HG02885 (cell line): ENCODE measurements around the gene FARS2.

Experiments used
- ATAC-seq: cut with Tn5 transposase; IDR thresholded peaks from one replicate; pipeline ENCODE4 v1.9.1; 2021; ENCODE audit warnings: mild to moderate bottlenecking; ENCODE audit not compliant: unreplicated experiment, poor library complexity

Gene FARS2

DNA sequence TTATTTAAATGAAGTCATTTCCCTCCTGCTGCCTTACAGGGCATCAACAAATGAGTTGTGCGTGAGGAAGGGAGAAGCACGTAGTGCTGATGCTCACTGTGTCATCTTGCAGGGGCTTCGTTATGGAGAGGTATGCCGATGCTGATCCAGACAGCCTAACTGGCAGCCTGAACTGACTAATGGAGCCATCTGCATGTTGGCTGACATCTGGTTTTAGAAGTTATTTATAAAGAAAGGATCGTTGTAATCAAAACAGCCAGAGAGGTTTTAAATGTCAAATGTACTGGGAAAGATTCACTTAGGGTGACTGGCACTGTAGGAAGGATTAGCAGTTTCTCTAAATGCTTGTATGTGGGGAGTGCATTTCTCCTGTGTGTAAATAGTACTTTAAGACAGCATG, 54.6 kb downstream of the FARS2 start:
- no peak for ATAC-seq

DNA sequence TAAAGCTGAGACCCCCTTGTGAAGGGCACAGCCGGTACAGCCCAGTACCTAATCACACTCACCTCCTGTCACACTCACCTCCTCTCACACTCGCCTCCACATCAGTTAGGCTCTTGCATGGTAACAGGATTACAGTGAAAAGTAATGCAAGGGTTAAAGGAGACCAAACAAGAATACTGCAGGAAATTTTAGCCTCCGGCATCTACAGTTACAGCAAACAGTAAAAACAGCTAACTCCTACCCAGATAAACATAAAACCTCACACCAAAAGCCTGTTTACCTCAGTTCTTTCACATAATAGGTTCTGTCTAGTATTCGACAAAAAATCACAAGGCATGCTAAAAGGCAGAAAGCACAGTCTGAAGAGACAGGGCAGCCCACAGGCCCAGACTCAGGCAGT, 55.6 kb downstream of the FARS2 start:
- no peak for ATAC-seq

DNA sequence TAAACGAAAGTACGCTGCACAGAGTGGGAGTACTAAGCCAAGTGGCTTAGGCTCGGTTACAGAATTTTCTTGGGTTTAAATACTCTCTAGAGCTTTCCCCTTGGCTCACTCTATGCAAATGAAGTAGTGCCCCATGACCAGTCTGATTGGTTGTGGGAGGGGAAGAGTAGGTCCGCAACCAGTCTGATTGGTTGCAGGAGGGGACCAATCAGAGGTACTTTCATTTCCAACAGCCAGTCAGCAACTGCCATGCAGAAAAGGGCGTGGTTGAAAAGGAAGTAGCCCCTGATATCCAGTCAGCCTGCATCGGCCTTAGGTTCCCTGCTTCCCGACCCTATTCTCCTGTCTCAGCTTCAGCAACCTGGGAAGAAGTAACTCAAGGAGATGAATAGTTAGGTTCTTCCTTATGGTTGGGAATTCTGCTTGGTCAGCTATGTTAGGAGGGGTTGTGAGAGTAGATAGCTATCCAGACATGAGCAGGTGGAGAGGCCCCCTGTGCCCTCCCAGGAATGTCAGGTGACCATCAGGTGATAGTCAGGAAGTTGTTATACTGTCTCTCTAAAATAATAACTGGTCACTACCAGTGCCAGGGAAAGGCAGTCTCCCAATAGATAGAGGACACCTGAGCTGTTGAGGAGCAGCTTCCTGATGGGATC, 57.4 kb downstream of the FARS2 start:
- ATAC-seq, result no peak

DNA sequence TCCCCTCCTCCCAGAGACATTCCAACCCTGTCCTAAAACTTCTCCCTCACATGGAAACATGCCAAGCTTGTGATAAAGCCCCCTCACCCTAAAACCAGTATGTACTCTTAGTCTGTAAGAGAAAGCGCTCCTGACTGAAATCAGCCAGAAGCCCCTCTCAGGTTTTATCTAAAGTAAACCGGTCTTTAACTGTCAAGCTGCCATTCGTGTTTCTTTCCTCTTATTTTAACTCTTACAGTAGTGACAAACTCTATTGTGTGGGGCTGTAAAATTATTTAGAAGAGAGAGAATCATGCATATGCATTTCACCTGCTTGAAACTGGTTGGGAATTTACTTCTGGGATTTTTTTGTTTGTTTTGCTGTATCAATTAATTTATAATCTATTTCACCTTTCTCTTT, 62.7 kb downstream of the FARS2 start:
- ATAC-seq, result no peak

DNA sequence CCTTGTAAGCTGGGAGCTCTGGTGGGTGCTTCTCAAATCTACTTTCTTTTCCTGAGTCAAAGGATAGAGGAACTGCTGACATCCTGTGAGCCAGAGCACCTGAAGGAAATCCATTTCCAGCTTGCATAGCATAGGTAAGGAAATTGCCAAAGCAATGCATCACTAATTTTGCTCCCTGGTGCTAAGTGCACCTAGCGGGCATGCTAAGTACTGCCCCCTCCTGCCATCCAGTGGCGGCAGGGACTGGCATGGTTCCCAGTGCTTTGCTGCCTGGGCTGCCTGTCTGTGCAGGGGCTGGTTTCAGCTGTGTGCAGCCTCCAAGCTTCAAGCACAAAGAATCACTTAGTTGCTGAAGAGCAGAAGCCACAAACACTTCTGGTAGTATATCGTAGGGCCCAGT, 63.9 kb downstream of the FARS2 start:
- ATAC-seq, result no peak

DNA sequence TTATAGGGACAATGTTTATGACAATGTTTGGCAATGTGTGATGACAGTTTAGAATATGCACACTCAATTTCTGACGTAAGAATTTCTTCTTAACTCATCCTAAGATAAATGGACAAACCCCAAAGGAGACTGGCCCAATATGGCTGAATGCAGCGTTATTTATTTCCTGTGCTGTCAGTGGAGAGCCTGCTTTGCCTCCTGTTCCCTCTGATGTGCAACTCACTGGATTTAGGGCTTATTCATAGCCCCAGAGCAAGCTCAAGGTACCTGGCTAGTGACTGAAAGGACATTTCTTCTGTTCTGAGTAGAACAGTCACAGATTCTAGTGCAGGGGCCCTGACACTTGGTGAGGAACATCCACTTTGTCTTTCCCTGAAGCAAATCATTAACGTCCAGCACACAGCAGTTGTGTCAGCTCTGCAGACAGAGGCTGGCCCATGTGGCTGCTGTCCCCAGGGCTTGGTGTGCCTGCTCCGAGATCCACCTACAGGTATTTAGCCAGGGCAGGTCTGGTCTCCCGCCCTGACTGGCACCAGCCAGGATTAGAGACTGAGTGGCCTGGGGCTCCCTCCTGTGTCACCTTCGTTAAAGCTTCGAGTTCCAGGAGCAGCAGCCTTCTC, 64.8 kb downstream of the FARS2 start:
- ATAC-seq, result no peak

DNA sequence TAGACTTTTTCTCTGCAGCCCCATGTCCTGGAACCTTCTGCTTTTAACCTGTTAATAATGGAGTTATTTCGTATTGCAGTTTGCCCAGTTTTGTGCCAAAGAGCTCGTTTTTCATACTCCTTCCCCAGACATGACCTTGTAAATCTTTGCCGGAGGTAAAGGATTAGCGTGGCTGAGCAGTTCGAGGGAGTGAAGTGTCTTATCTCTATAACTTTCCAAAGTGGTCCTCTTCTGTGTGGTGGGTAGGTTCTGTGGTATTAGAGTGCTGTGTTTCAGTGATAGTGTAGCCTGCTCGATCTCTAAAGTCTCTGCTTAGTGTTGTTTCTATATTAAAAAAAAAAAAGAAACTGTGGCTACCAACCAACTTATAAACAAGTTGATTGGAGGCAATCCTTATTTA, 67.5 kb downstream of the FARS2 start:
- ATAC-seq, result no peak

DNA sequence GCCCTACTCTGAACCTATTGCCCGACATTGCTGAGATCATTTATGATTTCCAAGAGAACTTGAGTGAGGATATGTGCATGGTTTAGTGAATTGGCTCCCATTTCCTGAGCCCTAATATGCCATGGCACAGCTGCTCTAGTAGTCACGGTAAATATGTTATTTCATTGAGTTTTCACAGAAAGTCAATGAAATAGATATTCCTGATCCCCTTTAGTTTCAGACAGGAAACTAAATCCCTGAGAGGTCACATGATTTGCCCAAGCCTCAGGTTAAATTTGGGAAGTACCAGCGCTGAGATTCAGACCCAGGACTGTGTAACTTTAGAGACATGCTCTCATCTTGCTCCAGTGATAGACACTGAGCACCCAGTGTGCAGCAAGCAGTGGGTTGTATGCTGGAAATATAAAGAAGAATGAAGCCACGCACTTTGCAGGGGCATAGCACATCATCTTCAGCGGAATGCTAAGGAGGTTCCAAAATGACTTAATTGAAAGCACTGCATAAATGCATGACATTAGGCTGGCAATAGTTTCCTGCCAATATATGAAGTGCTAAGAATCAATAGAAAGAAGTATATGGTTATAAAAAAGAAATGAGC, 70.6 kb downstream of the FARS2 start:
- no peak for ATAC-seq

DNA sequence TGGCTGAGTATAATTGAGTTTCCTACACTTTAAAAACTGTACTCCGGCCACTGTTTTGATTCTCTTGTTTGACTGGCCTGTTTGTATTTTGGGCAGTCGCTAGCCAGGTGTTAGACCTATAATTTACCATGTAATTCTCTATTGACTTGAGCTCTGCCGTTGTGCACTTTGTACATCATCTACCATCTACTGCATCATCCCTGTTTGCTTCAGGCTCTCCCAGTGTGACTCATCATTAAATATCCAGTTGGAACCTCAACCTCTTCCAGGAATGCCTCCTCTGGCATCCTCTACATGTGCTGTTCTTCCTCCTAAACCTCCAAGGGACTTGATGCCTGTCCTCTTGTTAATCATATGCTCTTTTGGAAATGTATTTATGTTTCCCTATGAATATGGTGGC, 72.3 kb downstream of the FARS2 start:
- ATAC-seq, result no peak

DNA sequence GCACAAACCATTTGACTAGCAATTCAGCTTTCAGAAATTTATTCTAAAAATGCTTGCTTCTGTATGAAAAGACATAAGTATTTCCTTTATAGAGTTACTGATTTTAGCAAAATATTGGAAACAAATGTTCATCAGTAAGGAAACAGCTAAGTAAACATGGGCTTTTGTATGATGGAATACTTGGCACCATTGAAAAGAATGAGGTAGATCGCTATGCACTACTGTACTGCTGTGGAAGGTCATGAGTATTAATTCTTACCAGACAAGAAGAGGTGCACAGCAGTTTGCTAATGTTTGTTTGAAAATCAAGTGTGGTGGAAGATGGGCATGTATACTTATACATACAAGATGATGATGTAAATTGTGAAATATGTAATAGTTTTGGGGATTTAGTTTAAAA, 73.0 kb downstream of the FARS2 start:
- ATAC-seq, result no peak

DNA sequence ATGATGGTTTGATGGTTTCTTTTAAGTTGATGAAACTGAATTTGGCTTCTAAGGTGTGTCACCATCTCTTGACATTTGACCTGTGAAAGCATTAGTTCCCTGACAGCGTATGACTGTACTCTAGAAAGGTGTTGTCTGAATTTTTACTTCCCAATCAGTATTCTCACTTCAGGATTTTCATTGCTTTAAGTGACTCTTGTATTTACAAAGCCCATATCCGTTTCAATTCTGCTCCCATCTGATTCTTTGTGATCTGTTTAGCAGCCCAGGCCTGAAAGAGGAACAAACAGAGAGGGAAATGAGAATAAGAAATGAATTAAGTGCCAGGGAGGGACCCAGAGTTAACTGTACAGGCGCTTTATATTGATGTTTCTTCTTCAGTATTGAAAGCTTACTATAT, 73.7 kb downstream of the FARS2 start:
- peak; percentile 49 for ATAC-seq

DNA sequence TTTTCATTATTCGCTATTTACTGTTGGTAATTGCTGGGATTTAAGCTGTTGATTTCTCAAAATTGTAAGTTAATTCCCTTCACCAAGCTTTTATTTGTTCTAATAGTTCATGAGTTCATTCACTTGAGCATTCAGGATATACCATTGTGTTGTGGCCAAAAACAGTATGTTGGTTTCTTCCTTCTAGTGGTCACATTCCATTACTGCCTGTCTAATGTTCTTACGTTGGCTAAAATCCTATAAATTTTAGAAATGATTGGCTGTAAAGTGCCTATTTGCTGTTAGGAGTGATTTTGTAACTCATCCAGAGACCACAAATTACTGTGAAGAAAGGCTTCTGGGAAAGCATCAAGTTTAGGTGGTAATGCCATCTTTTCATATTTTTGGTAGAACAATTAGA, 76.3 kb downstream of the FARS2 start:
- ATAC-seq, result no peak

DNA sequence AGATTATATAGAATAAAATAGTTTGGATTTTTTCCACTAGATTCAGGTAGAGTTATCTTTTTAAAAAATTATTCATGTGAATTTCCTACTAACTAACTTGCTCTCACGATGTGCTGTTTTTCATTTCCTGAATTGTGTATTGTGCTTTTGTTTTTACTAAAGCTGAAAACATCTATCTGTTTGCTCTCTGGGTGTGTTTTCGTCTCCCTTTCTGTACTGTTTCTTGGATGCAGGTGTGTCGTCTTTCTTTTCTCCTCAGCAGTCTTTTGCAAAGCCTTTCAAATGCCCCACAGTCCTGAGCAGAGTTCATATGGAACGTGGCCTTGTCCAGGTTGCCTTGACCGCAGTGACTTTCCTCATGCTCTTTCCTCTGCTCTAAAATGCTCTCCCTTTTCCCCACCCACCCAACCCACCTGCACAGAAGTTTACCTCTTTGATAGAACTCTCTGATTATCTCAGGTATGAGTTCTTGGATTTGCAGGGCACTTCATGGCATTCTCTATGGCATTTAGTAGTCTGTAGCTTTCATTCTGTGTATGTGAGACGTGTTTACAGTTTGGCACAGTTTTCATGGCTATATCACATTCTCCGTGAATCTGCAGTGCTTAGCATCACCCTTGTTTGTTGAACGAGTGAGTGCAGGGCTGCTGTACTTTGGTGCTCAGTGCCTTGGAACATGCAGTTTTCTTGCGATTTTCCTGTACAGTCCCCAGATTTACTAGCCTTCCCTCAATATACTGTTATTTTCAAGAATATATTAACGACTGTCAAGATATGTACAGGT, 77.1 kb downstream of the FARS2 start:
- ATAC-seq, result peak; percentile 45

DNA sequence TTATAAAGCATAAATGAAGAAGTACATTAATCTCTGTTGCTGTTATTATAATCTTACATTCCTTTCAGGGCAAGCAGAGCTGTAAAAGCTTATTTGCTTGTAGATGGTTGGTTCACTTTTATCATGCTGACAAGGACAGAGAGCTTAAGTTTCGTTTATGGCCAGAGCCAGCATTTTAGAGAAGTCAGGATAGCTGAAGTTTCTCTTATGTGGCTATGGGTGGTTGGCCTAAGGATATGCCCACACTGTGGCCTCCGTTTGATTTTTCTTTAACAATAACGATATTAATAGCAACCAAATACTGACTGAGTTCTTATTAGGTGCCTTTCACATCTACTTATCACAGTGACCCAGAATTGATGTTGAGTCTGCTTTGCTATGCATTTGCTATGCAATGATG, 78.5 kb downstream of the FARS2 start:
- ATAC-seq, result no peak

DNA sequence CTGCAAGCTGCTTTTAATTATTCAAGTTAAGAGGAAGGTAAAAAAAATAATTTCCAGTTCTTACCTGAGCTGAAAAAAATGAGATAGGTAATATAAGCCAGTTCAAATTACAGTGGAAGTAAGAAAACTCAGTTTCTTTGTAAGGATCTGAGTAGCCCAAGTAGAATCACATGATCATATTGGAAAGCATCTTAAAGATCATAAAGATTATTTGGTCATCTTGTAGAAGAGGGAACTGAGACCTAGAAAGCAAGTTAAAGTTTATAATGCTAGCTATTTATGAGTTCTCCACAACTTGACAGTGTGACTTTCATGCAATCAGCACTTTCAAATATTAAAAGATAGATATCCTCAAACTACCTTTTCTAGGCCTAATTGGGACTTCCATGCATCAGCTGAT, 80.5 kb downstream of the FARS2 start:
- peak; percentile 33 for ATAC-seq

DNA sequence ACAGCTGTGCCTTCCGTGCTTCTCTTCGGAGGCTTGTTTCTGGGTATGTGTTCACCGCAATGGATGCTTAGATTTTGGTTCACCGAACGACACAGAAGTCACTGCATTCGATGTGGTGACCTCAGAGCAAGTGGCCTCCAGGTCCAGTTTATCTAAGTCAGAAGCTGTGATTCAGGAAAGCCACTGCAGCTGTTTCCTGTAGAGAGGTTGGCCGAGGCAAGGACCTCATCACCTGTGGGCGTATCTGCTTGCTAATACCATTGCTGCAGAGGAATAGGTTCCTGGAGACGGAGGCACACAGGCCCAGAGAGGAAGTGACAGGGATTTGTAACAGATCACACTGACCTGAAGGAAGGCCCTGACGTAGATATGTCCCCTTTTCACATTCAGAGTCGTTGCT, 82.7 kb downstream of the FARS2 start:
- ATAC-seq, result no peak

DNA sequence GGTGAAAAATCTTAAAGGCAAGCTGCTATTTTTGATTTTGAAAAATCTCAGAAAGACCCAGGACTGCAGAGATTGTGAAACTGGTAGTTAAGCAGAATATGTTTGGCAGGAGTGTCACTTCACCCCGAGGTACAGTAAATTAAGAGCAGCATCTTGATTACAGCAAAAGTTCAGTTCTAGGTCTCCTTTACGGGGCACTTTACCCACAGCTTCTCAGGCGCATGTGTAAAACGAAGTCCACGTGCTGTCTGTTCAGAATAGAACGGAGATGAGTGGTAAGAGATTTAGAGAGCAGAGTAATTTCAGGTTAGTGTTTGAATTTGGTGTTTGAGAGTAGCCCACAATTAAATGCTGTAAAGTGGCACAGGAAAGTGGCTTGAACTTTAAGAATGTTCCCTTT, 84.0 kb downstream of the FARS2 start:
- no peak for ATAC-seq

DNA sequence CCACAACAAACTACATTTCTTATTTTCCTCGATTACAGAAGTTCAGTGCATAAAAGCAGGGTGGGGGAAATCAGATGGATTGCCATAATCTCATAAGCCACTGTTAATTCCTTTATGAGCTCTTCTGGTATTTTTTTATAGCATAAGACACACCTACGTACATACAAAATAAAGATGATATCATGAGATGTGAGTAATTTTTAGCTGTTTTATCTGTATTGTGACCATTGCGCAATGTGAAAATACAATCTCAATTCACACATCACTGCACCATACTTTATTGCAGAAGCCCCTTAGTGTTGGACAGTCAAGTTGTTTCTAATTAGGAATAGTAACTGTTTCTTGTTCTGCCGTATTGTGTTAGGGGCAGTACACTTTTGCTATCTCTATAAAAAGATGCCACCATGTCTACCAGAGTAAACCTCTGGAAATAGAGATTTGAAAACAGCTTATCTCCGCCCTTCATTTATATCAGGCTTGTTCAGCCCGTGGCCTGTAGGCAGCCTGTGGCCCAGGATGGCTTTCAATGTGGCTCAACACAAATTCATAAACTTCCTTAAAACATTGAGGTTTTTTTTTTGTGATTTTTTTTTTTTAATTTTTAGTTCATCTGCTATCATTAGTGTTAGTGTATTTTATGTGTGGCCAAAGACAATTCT, 90.4 kb downstream of the FARS2 start:
- no peak for ATAC-seq

DNA sequence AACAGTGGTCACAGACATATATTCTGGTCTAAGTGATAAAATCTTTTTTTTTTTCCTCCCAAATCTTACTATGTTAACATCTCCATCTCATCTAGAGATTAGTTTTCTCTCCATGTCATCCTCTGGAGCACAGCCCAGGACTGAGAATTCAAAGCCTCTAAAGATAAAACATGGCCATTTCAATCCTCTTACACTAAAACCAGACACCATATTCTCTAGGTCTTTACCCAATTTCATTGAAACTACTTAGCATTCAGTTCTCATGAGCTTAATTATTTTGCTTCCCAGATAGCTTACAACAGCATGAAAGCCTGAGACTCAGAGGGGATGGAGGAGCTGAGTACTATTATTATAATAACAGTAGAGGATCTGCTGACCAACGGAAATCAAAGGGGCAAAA, 92.7 kb downstream of the FARS2 start:
- ATAC-seq, result no peak

DNA sequence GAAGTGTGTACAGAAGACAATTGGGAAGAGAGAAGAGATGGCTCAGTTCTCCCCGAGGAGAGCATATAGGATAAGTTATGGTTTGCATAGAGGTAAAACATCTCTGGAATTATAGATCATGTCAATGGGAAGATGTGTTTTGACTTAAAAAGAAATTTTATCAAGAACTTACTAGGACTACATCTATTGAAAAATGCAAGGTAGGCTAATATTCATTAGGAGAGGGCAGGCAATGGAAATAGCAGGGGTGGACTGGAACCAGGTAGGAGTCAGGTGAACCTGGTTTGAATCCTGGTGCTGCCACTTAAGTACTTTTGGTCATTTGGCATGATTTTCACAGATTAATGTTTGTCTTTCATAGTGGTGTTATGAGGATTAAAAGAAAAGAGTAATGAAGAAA, 96.2 kb downstream of the FARS2 start:
- ATAC-seq, result no peak

DNA sequence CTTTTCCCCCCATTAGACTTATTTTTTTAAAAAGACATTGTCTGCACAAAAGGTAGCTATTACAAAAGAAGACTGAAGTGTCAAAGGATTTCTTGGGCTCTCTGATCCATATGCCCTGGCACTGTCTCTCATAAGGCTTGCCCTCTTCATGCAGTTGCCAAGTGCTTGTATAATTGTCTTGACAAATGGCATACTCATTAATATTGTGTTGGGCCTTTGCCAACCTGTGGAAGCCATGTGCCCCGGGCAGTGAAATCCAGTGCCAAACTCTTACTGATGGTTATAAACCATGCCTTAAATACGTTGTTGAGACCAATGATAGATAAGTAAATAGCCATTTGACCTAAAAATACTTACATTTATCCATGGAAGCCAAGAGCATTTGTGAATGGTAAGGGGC, 98.1 kb downstream of the FARS2 start:
- no peak for ATAC-seq
